Measurements from ENCODE around the gene POLR1C. TPM values are rescaled to one million over a fixed set of nuclear protein-coding genes. Genes with fewer than 3 reads are reported as not detected.

The POLR1C gene
- total and polyA plus RNA-seq, 2 experiments from 2014 or later: 24.9 to 38.1 TPM

GRCh38 chr6:43490523-43490939 lies 26.4 kb upstream of the POLR1C start:
- no peak overlapping the region for H3K4me3 ChIP-seq
- TF ChIP-seq EZH2 (IDR thresholded peaks at IDR 0.05; ENCODE audit: insufficient read depth, poor library complexity, severe bottlenecking) (no peak), EZH2phosphoT487 (IDR thresholded peaks at IDR 0.05; ENCODE audit: insufficient read depth, low read depth) (no peak)
- no peak for DNase-seq
- no peak overlapping the region for H3K4me2 ChIP-seq (ENCODE audit: unreplicated experiment)
- no peaks in the 10 kb centered on the region for H4K20me1 ChIP-seq (ENCODE audit: insufficient read depth)
- no peak overlapping the region for H3K9ac ChIP-seq
- in situ Hi-C loops (cut with MboI): no loop called here
- H3K4me1 ChIP-seq (ENCODE audit: insufficient read depth): peaks cover 57% of the 10 kb centered on the region
- H3K79me2 ChIP-seq (ENCODE audit: insufficient read depth): peaks cover 19% of the 10 kb centered on the region
- H3K27me3 ChIP-seq (replicated peaks; ENCODE audit: insufficient read depth): no peaks in the 10 kb centered on the region
- peaks cover 22% of the 10 kb centered on the region for H3F3A ChIP-seq (ENCODE audit: insufficient read depth)
- H3K27ac ChIP-seq: no peak overlapping the region
- H3K36me3 ChIP-seq (ENCODE audit: low read depth): no peaks in the 10 kb centered on the region
- no peaks in the 10 kb centered on the region for H3K9me2 ChIP-seq (ENCODE audit: insufficient read depth)
- WGBS, 2 experiments (ENCODE audit: low coverage in 1 of 2, low lambda C conversion rate in 2 of 2, missing lambda C conversion rate in 2 of 2): 51 to 56% methylated on average over 6 of the region's 6 CpGs
- no peaks in the 10 kb centered on the region for H3K9me3 ChIP-seq (ENCODE audit: low read depth)
- H2AFZ ChIP-seq: no peak overlapping the region

DNA sequence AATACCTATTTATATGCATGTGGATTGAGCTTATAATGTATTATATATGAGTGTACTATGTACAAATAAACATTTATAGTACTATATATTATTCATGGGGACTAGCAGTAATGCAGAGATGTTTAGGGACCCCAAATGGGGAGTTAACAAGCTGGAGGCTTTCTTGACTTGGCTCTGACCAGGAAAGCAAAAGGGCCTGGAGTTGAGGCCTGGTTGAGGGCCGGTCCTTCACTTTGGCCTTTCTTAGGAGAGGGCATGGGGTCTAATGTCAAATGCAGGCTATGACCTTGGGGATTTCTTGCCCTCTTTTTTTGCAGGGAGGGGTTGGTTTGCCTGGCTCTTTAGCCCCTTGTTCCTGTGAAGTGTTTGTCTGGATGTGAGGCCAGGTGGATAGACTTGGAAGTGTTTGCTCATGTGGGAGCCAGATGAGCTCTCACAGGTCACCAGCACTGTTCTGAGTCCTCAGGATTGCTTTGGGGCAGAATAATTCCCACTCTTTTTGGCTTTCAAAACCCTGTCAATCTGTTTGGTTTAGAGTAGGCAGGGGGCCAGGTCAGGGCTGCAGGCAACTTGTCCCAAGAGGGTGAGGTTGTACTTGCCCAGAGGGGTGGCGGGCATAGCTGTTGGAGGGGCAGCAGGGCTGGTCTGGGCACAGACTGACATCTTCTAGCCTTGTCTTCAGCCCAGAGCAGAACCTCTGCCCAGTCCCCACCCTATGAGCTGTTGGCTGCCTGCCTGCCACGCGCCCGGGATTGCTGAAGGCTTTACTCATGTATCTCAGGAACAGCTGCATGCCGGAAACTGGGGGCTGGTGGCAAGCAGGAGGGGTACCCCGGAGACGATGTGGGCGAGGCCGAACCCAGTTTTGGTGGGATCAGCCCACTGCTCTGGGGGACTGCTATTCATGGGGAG lies 24.9 kb upstream of the POLR1C start:
- H3K9me2 ChIP-seq (ENCODE audit: insufficient read depth): no peaks in the 10 kb centered on the region
- no peaks in the 10 kb centered on the region for H3K9me3 ChIP-seq (ENCODE audit: low read depth)
- H3K4me1 ChIP-seq (ENCODE audit: insufficient read depth): peaks cover 71% of the 10 kb centered on the region
- peak overlapping the region; percentile 74 for H3K4me2 ChIP-seq (ENCODE audit: unreplicated experiment)
- peaks cover 24% of the 10 kb centered on the region for H3K79me2 ChIP-seq (ENCODE audit: insufficient read depth)
- H2AFZ ChIP-seq: peak overlapping the region; percentile 6; the same call in 1 of the 2 replicates
- 9% methylated on average over 10 of the region's 10 CpGs for WGBS, 2 experiments (ENCODE audit: low coverage in 1 of 2, low lambda C conversion rate in 2 of 2, missing lambda C conversion rate in 2 of 2)
- no peaks in the 10 kb centered on the region for H4K20me1 ChIP-seq (ENCODE audit: insufficient read depth)
- H3K36me3 ChIP-seq (ENCODE audit: low read depth): no peaks in the 10 kb centered on the region
- DNase-seq: peak; percentile 89
- in situ Hi-C loops (cut with MboI): no loop called here
- H3K27me3 ChIP-seq (replicated peaks; ENCODE audit: insufficient read depth): no peaks in the 10 kb centered on the region
- peak overlapping the region; percentile 51 for H3K4me3 ChIP-seq
- peak overlapping the region; percentile 33 for H3K9ac ChIP-seq
- H3K27ac ChIP-seq: peak overlapping the region; percentile 55
- no peak for TF ChIP-seq EZH2 (IDR thresholded peaks at IDR 0.05; ENCODE audit: insufficient read depth, poor library complexity, severe bottlenecking)
- no peak for TF ChIP-seq EZH2phosphoT487 (IDR thresholded peaks at IDR 0.05; ENCODE audit: insufficient read depth, low read depth)
- H3F3A ChIP-seq (ENCODE audit: insufficient read depth): peaks cover 22% of the 10 kb centered on the region

- H3K36me3 ChIP-seq (ENCODE audit: low read depth): no peaks in the 10 kb centered on the region
- H3K9ac ChIP-seq: peak overlapping the region; percentile 33
- H3K9me3 ChIP-seq (ENCODE audit: low read depth): no peaks in the 10 kb centered on the region
- H3K9me2 ChIP-seq (ENCODE audit: insufficient read depth): no peaks in the 10 kb centered on the region
- peaks cover 22% of the 10 kb centered on the region for H3F3A ChIP-seq (ENCODE audit: insufficient read depth)
- 6 to 10% methylated on average over 3 of the region's 3 CpGs for WGBS, 2 experiments (ENCODE audit: low coverage in 1 of 2, low lambda C conversion rate in 2 of 2, missing lambda C conversion rate in 2 of 2)
- no peaks in the 10 kb centered on the region for H4K20me1 ChIP-seq (ENCODE audit: insufficient read depth)
- peaks cover 31% of the 10 kb centered on the region for H3K79me2 ChIP-seq (ENCODE audit: insufficient read depth)
- in situ Hi-C loops (cut with MboI): no loop called here
- H3K27ac ChIP-seq: peak overlapping the region; percentile 55
- H3K4me3 ChIP-seq: peak overlapping the region; percentile 51
- H2AFZ ChIP-seq: peak overlapping the region; percentile 6; the same call in 1 of the 2 replicates
- H3K27me3 ChIP-seq (replicated peaks; ENCODE audit: insufficient read depth): no peaks in the 10 kb centered on the region
- TF ChIP-seq EZH2 (IDR thresholded peaks at IDR 0.05; ENCODE audit: insufficient read depth, poor library complexity, severe bottlenecking): no peak
- TF ChIP-seq EZH2phosphoT487 (IDR thresholded peaks at IDR 0.05; ENCODE audit: insufficient read depth, low read depth): no peak
- peaks cover 76% of the 10 kb centered on the region for H3K4me1 ChIP-seq (ENCODE audit: insufficient read depth)
- peak; percentile 67 for DNase-seq
- peak overlapping the region; percentile 74 for H3K4me2 ChIP-seq (ENCODE audit: unreplicated experiment)
These were observed 24.2 kb upstream of the POLR1C start for GRCh38 chr6:43492673-43493072.

- in situ Hi-C loops (cut with MboI): no loop called here
- 59 to 80% methylated on average over 2 of the region's 2 CpGs for WGBS, 2 experiments (ENCODE audit: low coverage in 1 of 2, low lambda C conversion rate in 2 of 2, missing lambda C conversion rate in 2 of 2)
- peak overlapping the region; percentile 51 for H3K4me3 ChIP-seq
These were observed 23.7 kb upstream of the POLR1C start for GRCh38 chr6:43493230-43493629.

More at GRCh38 chr6:43493230-43493629, 23.7 kb upstream of the POLR1C start:
- Histone ChIP-seq H3K36me3 (ENCODE audit: low read depth) (peaks cover 2% of the 10 kb centered on the region; the same call in 1 of the 2 replicates), H3K9me3 (ENCODE audit: low read depth) (no peaks in the 10 kb centered on the region), H3K79me2 (ENCODE audit: insufficient read depth) (peaks cover 37% of the 10 kb centered on the region), H3F3A (ENCODE audit: insufficient read depth) (peaks cover 19% of the 10 kb centered on the region), H3K9ac (peak overlapping the region; percentile 33), H3K9me2 (ENCODE audit: insufficient read depth) (no peaks in the 10 kb centered on the region), H2AFZ (no peak overlapping the region), H3K27ac (peak overlapping the region; percentile 55), H3K4me1 (ENCODE audit: insufficient read depth) (peaks cover 72% of the 10 kb centered on the region), H3K4me2 (ENCODE audit: unreplicated experiment) (peak overlapping the region; percentile 74), H4K20me1 (ENCODE audit: insufficient read depth) (no peaks in the 10 kb centered on the region), H3K27me3 (replicated peaks; ENCODE audit: insufficient read depth) (no peaks in the 10 kb centered on the region)
- no peak for DNase-seq
- TF ChIP-seq EZH2phosphoT487 (IDR thresholded peaks at IDR 0.05; ENCODE audit: insufficient read depth, low read depth) (no peak), EZH2 (IDR thresholded peaks at IDR 0.05; ENCODE audit: insufficient read depth, poor library complexity, severe bottlenecking) (no peak)
